IgD-negative memory B cell (primary cell): ENCODE results near the gene SLC39A11. TPM values are rescaled to one million over a fixed set of nuclear protein-coding genes. Genes with fewer than 3 reads are reported as not detected.
"Not testable (repeated sequence)": the region's sequence is repeated elsewhere in the genome, so short reads cannot be mapped to it uniquely, and the experiment has no call there.

Source experiments
- H3K27ac Mint-ChIP-seq, 3 donors: one replicate each; pipeline ENCODE4 v1.8.0; 2020 to 2022; ENCODE audit warnings: mild to moderate bottlenecking in 3 of 3, mixed read lengths in 3 of 3, moderate library complexity in 1 of 3
- H3K27me3 Mint-ChIP-seq: one replicate; pipeline ENCODE4 v1.8.0; 2021; ENCODE audit warnings: mixed read lengths
- H3K36me3 Mint-ChIP-seq: one replicate; pipeline ENCODE4 v1.8.0; 2020; ENCODE audit warnings: mild to moderate bottlenecking, mixed read lengths
- H3K4me1 Mint-ChIP-seq, 3 donors: one replicate each; pipeline ENCODE4 v1.8.0; 2020 to 2022; ENCODE audit warnings: mixed read lengths in 3 of 3, mild to moderate bottlenecking in 1 of 3
- H3K4me3 Mint-ChIP-seq, 4 donors: one replicate each; pipeline ENCODE4 v1.8.0; 2020 to 2022; ENCODE audit warnings: mild to moderate bottlenecking in 4 of 4, mixed read lengths in 4 of 4, moderate library complexity in 3 of 4
- H3K9me3 Mint-ChIP-seq, 3 donors: one replicate each; pipeline ENCODE4 v1.8.0; 2020 to 2021; ENCODE audit warnings: mixed read lengths in 3 of 3, mild to moderate bottlenecking in 1 of 3
- polyA plus RNA-seq: library from polyadenylated mRNA; unstranded; fragments of 300-500 nt; fragmentation: Illumina TruSeq; gene quantifications from one replicate; pipeline ENCODE4 v1.2.3, GENCODE V29; 2021

SLC39A11 gene
- polyA plus RNA-seq, 1 donor from 2014 or later: 13.7 TPM

DNA sequence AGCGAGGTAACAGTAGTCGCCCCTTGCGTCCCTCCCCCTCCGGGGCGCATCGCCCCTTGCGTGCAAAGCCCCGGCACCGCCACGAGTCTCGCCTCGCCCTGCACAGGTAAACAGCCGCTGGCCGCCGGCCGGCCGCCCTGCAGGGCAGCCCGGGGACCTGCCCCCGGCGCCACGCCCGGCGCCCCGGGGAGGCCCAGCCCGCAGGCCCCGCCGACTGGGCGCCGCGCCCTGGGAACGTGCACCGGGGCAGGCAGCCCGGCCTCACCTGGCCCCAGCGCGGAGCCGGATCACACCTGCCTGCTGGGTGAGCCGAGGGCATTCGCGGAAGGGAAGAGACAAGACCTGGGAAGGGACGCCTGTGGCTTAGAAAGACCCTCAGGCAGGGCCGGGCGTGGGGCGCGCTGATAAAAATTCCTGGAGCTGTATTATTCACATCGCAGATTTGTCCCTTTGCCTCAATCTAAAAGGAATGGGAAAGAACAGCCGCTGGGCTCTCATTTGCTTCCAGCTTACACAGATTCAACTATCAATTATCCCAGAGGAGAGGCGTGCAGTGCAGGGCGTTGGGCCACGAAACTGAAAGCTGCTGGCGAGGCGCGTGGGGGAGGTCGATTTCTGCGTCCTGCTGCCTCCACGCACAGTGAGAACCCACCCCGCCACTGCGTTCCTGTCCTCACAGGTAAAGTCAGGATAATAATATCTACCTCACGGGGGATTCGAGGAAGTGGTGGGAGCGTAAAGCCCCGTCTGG is 451.9 kb downstream of the SLC39A11 start:
- Mint-ChIP-seq H3K27ac (no peak overlapping the region), H3K4me3 (no peak overlapping the region), H3K4me1 (no peaks in the 10 kb centered on the region), H3K9me3 (peaks cover 0 to 4% (median 0%) of the 10 kb centered on the region in 3 donors), H3K27me3 (peaks cover 6% of the 10 kb centered on the region), H3K36me3 (peaks cover 8% of the 10 kb centered on the region)

DNA sequence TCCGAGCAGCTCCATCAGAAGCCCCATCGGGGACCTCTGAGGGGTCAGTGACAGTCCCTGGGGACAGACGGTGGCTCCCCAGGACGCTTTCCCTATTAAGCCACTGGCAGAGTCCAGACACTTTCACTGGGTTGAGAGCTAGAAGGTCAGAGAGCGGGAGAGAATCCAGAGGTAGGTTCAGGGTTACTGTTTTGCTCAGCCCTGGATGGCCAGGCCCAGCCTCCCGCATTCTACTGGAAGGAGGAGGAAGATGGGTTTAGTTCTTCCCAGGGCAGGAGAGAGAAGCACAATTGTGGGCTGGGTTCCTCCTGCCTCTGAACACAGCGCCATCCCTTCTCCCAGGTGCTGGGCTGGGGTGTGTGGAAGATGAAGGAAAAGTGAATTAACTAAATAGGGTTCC is 452.8 kb downstream of the SLC39A11 start:
- peaks cover 3% of the 10 kb centered on the region for H3K36me3 Mint-ChIP-seq
- H3K27me3 Mint-ChIP-seq: peaks cover 6% of the 10 kb centered on the region
- H3K4me1 Mint-ChIP-seq: no peaks in the 10 kb centered on the region
- no peak overlapping the region for H3K4me3 Mint-ChIP-seq
- H3K27ac Mint-ChIP-seq: no peak overlapping the region
- peaks cover 0 to 4% (median 0%) of the 10 kb centered on the region in 3 donors for H3K9me3 Mint-ChIP-seq

DNA sequence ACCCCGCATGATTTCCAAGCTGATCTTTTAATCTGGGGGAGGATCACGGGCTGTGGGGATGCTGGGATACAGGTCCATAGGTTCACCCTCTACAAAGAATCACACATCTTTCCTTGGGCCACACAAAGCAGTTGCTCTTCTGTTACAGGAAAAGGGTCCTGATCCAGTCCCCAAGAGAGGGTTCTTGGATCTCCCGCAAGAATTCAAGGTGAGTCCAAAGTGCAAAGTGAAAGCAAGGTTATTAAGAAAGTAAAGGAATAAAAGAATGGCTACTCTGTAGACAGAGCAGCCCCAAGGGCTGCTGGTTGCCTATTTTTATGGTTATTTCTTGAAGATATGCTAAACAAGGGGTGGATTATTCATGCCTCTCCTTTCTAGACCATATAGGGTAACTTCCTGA is 453.6 kb downstream of the SLC39A11 start:
- H3K9me3 Mint-ChIP-seq, H3K27ac Mint-ChIP-seq, H3K4me3 Mint-ChIP-seq, H3K36me3 Mint-ChIP-seq, H3K4me1 Mint-ChIP-seq, H3K27me3 Mint-ChIP-seq: not testable (repeated sequence)

GRCh38 chr17:72635034-72635635 is 457.4 kb downstream of the SLC39A11 start:
- Mint-ChIP-seq H3K4me3 (no peak overlapping the region), H3K36me3 (no peaks in the 10 kb centered on the region), H3K27ac (no peak overlapping the region), H3K27me3 (no peaks in the 10 kb centered on the region), H3K4me1 (no peaks in the 10 kb centered on the region), H3K9me3 (no peaks in the 10 kb centered on the region)

DNA sequence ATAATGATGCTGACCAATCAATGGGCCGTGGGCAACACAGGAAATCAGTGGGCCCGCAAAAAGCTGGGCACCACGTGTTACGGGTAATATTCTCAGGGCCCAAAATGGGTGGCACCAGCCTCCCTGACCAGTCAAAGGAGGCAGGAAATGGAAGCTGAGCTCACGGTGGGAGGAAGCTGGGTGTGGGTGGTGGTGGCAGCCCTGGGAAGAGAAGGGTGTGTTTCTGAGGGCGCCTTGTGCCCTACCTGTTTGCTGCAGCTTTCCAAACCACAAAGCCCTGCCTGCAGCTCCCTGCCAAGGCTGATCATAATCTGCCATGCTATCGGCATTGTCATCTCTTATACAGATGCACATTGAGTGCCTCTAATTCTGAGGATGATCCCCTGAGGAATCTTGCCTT is 457.9 kb downstream of the SLC39A11 start:
- no peaks in the 10 kb centered on the region for H3K4me1 Mint-ChIP-seq
- H3K36me3 Mint-ChIP-seq: no peaks in the 10 kb centered on the region
- H3K27ac Mint-ChIP-seq: no peak overlapping the region

DNA sequence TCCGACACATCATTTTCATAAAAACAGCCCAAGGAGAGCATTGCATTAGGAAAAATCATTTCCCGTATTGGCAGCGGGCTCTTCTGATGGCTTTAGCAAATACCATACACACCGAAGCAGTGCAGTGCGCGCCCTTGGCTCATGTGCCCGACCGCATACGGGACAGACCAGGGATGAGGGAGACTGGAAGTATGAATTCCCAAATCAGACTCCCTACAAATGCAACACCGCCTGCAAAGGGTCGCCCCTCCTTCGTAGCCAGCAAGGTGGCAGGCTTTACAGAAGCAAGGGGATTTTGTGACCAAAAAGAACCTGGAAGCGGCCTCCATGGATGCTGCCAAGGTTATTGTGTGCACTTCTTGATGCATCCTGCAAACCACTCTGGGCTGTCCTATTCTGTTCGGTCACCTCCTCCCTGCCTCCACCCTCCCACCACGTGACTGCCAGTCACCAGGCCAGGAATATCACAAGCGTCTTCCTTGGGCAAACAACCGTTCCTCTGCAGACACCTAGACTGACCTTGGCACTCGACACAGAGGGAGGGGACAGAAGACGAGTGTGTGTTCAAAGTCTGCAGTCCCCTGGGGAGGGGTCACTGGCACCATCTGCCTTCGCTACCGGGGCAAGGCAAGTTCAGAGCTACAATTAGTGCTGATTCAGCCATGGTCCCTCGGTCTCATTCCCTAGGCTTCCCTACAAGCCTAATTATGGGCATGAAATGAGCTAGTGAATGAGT is 460.4 kb downstream of the SLC39A11 start:
- Mint-ChIP-seq H3K4me1 (no peaks in the 10 kb centered on the region), H3K4me3 (peak overlapping the region in 1 of 4 donors; percentile 9), H3K9me3 (peaks cover 0 to 8% (median 4%) of the 10 kb centered on the region in 3 donors), H3K27me3 (peaks cover 6% of the 10 kb centered on the region), H3K27ac (no peak overlapping the region), H3K36me3 (no peaks in the 10 kb centered on the region)

More for the DNA sequence above, 457.9 kb downstream of the SLC39A11 start:
- Mint-ChIP-seq H3K9me3 (no peaks in the 10 kb centered on the region), H3K4me3 (no peak overlapping the region), H3K27me3 (no peaks in the 10 kb centered on the region)

- H3K9me3 Mint-ChIP-seq: peaks cover 0 to 11% (median 7%) of the 10 kb centered on the region in 3 donors
- H3K4me1 Mint-ChIP-seq: no peaks in the 10 kb centered on the region
- peaks cover 6% of the 10 kb centered on the region for H3K27me3 Mint-ChIP-seq
- no peaks in the 10 kb centered on the region for H3K36me3 Mint-ChIP-seq
- H3K4me3 Mint-ChIP-seq: no peak overlapping the region
- no peak overlapping the region for H3K27ac Mint-ChIP-seq
Observed at GRCh38 chr17:72631568-72631948, 460.9 kb downstream of the SLC39A11 start.

- H3K27me3 Mint-ChIP-seq: peaks cover 19% of the 10 kb centered on the region
- no peak overlapping the region for H3K4me3 Mint-ChIP-seq
- H3K27ac Mint-ChIP-seq: no peak overlapping the region
Observed at GRCh38 chr17:72624652-72625051, 467.8 kb downstream of the SLC39A11 start.

GRCh38 chr17:72624226-72624625 is 468.3 kb downstream of the SLC39A11 start:
- H3K4me1 Mint-ChIP-seq: no peaks in the 10 kb centered on the region
- no peak overlapping the region for H3K4me3 Mint-ChIP-seq
- H3K9me3 Mint-ChIP-seq: peaks cover 2 to 32% (median 19%) of the 10 kb centered on the region in 3 donors
- H3K36me3 Mint-ChIP-seq: no peaks in the 10 kb centered on the region
- no peak overlapping the region for H3K27ac Mint-ChIP-seq
- H3K27me3 Mint-ChIP-seq: peaks cover 19% of the 10 kb centered on the region

More at GRCh38 chr17:72624652-72625051, 467.8 kb downstream of the SLC39A11 start:
- no peaks in the 10 kb centered on the region for H3K4me1 Mint-ChIP-seq
- peaks cover 2 to 32% (median 19%) of the 10 kb centered on the region in 3 donors for H3K9me3 Mint-ChIP-seq
- no peaks in the 10 kb centered on the region for H3K36me3 Mint-ChIP-seq

DNA sequence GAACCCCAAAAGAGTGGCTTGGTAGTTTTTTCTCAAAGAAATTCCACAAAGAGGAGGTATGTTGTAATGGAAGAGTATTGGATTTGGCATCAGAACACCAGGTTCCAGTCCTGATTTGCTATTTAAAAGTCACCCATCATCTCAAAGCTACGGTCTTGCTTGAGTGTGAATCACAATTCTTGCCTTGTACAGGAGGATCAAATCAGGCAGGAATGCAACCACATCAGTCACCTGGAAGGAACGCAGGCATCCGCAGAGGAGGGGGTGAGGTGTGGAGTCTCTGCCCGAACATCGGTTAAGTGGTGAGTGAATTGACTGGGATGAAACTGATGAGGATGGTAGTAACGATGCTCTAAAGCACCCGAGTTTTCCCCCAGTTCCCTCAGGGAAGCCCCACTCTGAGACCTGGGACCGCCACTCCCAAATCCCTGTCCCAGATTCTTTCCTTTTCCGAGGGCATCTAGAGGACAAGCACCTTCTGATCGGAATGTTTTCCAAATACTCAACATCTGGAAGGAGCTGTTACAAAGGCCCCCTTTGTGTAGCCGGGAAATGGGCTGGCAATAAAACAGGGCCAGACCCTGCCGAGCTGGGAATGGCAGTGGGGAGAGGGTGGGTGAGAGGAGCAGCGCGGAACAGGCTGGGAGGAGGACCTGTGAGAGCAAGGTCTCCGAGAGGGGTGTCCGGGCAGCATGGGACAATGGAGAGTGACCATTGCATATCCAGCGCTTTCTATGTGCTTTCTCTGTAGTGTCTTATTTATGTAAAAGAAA is 469.6 kb downstream of the SLC39A11 start:
- H3K4me3 Mint-ChIP-seq: no peak overlapping the region
- no peaks in the 10 kb centered on the region for H3K36me3 Mint-ChIP-seq
- peaks cover 2 to 24% (median 15%) of the 10 kb centered on the region in 3 donors for H3K9me3 Mint-ChIP-seq
- H3K4me1 Mint-ChIP-seq: peaks cover 0 to 5% (median 0%) of the 10 kb centered on the region in 3 donors
- H3K27me3 Mint-ChIP-seq: peaks cover 18% of the 10 kb centered on the region
- no peak overlapping the region for H3K27ac Mint-ChIP-seq

DNA sequence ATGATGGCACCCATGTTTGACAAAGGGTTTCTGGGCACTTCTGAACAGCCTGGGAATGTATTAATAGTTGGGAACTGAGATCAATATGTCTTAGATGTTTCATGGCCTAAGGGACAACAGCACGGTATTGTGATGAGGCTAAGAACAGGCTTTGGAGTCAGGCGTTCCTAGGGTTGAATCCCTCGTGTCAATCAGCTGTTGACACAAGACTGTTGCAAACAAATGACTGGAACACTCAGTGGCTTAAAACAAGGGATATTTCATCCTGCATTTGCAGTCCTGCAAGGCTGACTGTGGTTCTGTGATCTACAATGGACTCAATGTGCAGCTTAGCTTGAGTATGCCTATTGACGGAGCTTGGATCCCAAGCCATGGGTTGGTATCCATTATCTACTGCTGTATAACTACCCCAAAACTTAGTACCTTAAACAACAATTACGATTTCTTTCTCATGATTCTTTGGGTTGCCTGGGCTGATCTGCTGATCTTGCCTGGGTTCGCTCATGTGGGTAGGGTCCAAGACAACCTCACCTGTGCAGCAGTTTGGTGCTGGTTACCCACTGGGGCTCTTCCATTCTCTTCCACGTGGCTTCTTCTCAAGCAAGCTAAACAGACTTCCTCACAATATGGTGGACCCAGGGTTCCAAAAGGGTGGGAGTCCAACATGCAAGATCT is 472.4 kb downstream of the SLC39A11 start:
- no peak overlapping the region for H3K27ac Mint-ChIP-seq
- H3K27me3 Mint-ChIP-seq: peaks cover 22% of the 10 kb centered on the region
- H3K9me3 Mint-ChIP-seq: peaks cover 2 to 7% (median 6%) of the 10 kb centered on the region in 3 donors
- H3K4me1 Mint-ChIP-seq: peaks cover 0 to 12% (median 0%) of the 10 kb centered on the region in 3 donors
- no peak overlapping the region for H3K4me3 Mint-ChIP-seq
- peaks cover under 1% of the 10 kb centered on the region for H3K36me3 Mint-ChIP-seq

DNA sequence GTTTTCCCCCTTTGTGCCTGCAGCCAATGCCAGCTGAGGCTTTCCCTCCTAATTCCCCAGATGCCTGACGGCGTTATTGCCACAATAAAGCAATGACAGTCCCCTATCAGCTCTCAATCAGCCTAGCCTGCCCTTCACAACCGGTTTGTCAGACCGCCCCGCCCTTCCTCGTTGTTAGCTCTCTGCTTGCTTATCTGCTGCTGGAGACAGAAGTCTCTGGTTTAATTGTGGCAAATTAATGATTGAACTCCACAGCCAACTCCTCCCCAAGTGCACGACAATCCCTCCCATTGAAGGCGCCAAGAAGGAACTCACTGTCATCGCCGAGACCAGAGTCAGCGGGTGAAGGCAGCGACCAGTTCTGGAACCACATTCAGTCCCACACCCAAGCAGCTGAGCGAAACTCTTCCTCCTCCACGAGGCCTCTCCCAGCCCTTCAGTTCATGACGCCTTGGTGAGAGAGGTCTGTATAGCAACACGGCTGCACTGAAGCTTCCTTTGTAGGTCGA is 474.4 kb downstream of the SLC39A11 start:
- H3K27ac Mint-ChIP-seq: no peak overlapping the region
- no peak overlapping the region for H3K4me3 Mint-ChIP-seq
- H3K36me3 Mint-ChIP-seq: peaks cover 2% of the 10 kb centered on the region
- H3K27me3 Mint-ChIP-seq: peaks cover 21% of the 10 kb centered on the region
- H3K9me3 Mint-ChIP-seq: peaks cover 0 to 4% (median 3%) of the 10 kb centered on the region in 3 donors
- peaks cover 0 to 12% (median 1%) of the 10 kb centered on the region in 3 donors for H3K4me1 Mint-ChIP-seq

- H3K27ac Mint-ChIP-seq: no peak overlapping the region
- H3K36me3 Mint-ChIP-seq: peaks cover 2% of the 10 kb centered on the region
- H3K9me3 Mint-ChIP-seq: peaks cover 0 to 4% (median 1%) of the 10 kb centered on the region in 3 donors
- peaks cover 19% of the 10 kb centered on the region for H3K27me3 Mint-ChIP-seq
- H3K4me3 Mint-ChIP-seq: no peak overlapping the region
- H3K4me1 Mint-ChIP-seq: peaks cover 0 to 12% (median 2%) of the 10 kb centered on the region in 3 donors
Observed at GRCh38 chr17:72617557-72617956, 474.9 kb downstream of the SLC39A11 start.

GRCh38 chr17:72616447-72616846 is 476.0 kb downstream of the SLC39A11 start:
- no peak overlapping the region for H3K4me3 Mint-ChIP-seq
- H3K27me3 Mint-ChIP-seq: peaks cover 21% of the 10 kb centered on the region

More at GRCh38 chr17:72616447-72616846, 476.0 kb downstream of the SLC39A11 start:
- peaks cover 2% of the 10 kb centered on the region for H3K36me3 Mint-ChIP-seq
- H3K4me1 Mint-ChIP-seq: peaks cover 0 to 12% (median 2%) of the 10 kb centered on the region in 3 donors
- peaks cover 0 to 4% (median 0%) of the 10 kb centered on the region in 3 donors for H3K9me3 Mint-ChIP-seq
- no peak overlapping the region for H3K27ac Mint-ChIP-seq
